Keratinocyte (primary cell): ENCODE results near the gene INTS14.

Source experiments
- CTCF ChIP-seq, 3 experiments: IDR thresholded peaks in 1 of 3; conservative IDR thresholded peaks in 1 of 3; optimal IDR thresholded peaks in 1 of 3; 2 replicates in 2 of 3; 3 replicates in 1 of 3; pipeline versions ENCODE3 to v1.5.1; 2011; ENCODE audit warnings: low read length in 3 of 3, mild to moderate bottlenecking in 3 of 3, moderate library complexity in 2 of 3, control low read depth in 1 of 3, inconsistent platforms in 1 of 3; ENCODE audit not compliant: insufficient read depth in 2 of 3; ENCODE audit errors: extremely low read depth in 1 of 3
- EZH2 ChIP-seq: IDR thresholded peaks from one replicate; pipeline ENCODE4 v1.6.1; 2012; ENCODE audit warnings: inconsistent platforms, mild to moderate bottlenecking, low read length, moderate library complexity

GRCh38 chr15:65578904-65579728 is 31.8 kb downstream of the INTS14 start:
- TF ChIP-seq CTCF (optimal IDR thresholded peaks at IDR 0.05 in 1 of 3, IDR thresholded peaks at IDR 0.05 in 1 of 3, conservative IDR thresholded peaks at IDR 0.05 in 1 of 3; ENCODE audit: extremely low read depth in 1 of 3, insufficient read depth in 2 of 3, low read length in 3 of 3) (no peak), EZH2 (no peak)
